ENCODE data around the gene NTHL1. TPM values are rescaled to one million over a fixed set of nuclear protein-coding genes. Genes with fewer than 3 reads are reported as not detected.

Gene NTHL1
- total and polyA plus RNA-seq, 9 of the 15 experiments (the other 6 are each of a cell fraction or from before 2014, with no cell fraction given) = 1.1 to 58.8 (median 17.6) TPM

DNA sequence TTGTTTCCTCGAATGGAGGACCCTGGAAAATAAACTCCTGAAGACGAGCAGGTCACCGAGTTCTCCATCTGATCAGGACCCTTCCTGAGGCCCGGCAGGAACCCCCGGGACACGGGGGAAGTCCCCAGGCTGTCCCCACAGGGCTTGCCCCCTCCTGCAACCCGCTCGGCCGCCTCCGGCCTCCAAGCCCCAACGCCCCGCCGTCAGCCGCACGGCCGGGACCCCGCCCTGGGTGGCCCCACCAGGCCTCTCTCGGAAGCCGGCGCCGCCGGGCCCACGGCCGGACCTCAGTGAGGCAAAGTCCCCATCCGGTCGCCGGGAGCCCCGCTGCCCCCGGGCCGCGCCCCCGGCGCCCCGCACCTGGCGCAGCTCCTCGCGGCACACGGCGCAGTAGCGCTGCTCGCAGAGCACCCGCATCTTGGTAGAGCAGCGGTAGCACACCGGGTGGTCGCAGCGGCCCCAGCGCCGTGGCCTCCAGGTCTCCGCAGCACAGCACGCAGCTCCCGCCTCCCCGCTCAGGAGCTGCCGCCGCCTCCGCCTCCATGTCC lies 38.4 kb downstream of the NTHL1 start (continued):
- TF ChIP-seq IFI16 (CRISPR knock-in tag; IDR thresholded peaks at IDR 0.05) = no peak
- TF ChIP-seq ZNF263 (CRISPR knock-in tag; IDR thresholded peaks at IDR 0.05; ENCODE audit: borderline replicate concordance) = 0 out of 2 replicates have a peak, but pooled peaks have one; percentile 44
- no peak for TF ChIP-seq POLR2B (IDR thresholded peaks at IDR 0.05; ENCODE audit: low read depth, partially characterized antibody)
- TF ChIP-seq, protein P1, sequence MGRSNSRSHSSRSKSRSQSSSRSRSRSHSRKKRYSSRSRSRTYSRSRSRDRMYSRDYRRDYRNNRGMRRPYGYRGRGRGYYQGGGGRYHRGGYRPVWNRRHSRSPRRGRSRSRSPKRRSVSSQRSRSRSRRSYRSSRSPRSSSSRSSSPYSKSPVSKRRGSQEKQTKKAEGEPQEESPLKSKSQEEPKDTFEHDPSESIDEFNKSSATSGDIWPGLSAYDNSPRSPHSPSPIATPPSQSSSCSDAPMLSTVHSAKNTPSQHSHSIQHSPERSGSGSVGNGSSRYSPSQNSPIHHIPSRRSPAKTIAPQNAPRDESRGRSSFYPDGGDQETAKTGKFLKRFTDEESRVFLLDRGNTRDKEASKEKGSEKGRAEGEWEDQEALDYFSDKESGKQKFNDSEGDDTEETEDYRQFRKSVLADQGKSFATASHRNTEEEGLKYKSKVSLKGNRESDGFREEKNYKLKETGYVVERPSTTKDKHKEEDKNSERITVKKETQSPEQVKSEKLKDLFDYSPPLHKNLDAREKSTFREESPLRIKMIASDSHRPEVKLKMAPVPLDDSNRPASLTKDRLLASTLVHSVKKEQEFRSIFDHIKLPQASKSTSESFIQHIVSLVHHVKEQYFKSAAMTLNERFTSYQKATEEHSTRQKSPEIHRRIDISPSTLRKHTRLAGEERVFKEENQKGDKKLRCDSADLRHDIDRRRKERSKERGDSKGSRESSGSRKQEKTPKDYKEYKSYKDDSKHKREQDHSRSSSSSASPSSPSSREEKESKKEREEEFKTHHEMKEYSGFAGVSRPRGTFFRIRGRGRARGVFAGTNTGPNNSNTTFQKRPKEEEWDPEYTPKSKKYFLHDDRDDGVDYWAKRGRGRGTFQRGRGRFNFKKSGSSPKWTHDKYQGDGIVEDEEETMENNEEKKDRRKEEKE (IDR thresholded peaks at IDR 0.05; ENCODE audit: borderline replicate concordance in 1 of 2, control insufficient read depth in 1 of 2, low read depth in 2 of 2, low read length in 1 of 2) = no peak
- TF ChIP-seq HCFC1 (IDR thresholded peaks at IDR 0.05; ENCODE audit: low read depth, low read length) = no peak
- TF ChIP-seq, protein P2, sequence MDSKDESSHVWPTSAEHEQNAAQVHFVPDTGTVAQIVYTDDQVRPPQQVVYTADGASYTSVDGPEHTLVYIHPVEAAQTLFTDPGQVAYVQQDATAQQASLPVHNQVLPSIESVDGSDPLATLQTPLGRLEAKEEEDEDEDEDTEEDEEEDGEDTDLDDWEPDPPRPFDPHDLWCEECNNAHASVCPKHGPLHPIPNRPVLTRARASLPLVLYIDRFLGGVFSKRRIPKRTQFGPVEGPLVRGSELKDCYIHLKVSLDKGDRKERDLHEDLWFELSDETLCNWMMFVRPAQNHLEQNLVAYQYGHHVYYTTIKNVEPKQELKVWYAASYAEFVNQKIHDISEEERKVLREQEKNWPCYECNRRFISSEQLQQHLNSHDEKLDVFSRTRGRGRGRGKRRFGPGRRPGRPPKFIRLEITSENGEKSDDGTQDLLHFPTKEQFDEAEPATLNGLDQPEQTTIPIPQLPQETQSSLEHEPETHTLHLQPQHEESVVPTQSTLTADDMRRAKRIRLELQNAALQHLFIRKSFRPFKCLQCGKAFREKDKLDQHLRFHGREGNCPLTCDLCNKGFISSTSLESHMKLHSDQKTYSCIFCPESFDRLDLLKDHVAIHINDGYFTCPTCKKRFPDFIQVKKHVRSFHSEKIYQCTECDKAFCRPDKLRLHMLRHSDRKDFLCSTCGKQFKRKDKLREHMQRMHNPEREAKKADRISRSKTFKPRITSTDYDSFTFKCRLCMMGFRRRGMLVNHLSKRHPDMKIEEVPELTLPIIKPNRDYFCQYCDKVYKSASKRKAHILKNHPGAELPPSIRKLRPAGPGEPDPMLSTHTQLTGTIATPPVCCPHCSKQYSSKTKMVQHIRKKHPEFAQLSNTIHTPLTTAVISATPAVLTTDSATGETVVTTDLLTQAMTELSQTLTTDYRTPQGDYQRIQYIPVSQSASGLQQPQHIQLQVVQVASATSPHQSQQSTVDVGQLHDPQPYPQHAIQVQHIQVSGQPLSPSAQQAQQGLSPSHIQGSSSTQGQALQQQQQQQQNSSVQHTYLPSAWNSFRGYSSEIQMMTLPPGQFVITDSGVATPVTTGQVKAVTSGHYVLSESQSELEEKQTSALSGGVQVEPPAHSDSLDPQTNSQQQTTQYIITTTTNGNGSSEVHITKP (IDR thresholded peaks at IDR 0.05; ENCODE audit: partially characterized antibody) = no peak
- TF ChIP-seq POU5F1 (IDR thresholded peaks at IDR 0.05; ENCODE audit: borderline replicate concordance, low read depth, low read length, partially characterized antibody) = no peak
- TF ChIP-seq TFAM (CRISPR knock-in tag; conservative IDR thresholded peaks at IDR 0.05) = no peak
- no peak; the same call in 1 of the 2 replicates for TF ChIP-seq TEAD4 (IDR thresholded peaks at IDR 0.05; ENCODE audit: low read length)
- TF ChIP-seq TEAD4 (CRISPR knock-in tag; IDR thresholded peaks at IDR 0.05; ENCODE audit: borderline replicate concordance) = no peak
- no peak for TF ChIP-seq ZSCAN32 (CRISPR knock-in tag; IDR thresholded peaks at IDR 0.05)
- no peak for TF ChIP-seq SMARCC2 (IDR thresholded peaks at IDR 0.05; ENCODE audit: low read depth)
- no peak for TF ChIP-seq FOXA1 (IDR thresholded peaks at IDR 0.05; ENCODE audit: borderline replicate concordance)
- no peak for TF ChIP-seq NBN (IDR thresholded peaks at IDR 0.05; ENCODE audit: low read depth)
- no peak for TF ChIP-seq ZNF316 (IDR thresholded peaks at IDR 0.05)
- no peak for TF ChIP-seq ZNF23 (CRISPR knock-in tag; IDR thresholded peaks at IDR 0.05)
- no peak for TF ChIP-seq MEIS2 (IDR thresholded peaks at IDR 0.05; ENCODE audit: partially characterized antibody)
- TF ChIP-seq, protein P3, sequence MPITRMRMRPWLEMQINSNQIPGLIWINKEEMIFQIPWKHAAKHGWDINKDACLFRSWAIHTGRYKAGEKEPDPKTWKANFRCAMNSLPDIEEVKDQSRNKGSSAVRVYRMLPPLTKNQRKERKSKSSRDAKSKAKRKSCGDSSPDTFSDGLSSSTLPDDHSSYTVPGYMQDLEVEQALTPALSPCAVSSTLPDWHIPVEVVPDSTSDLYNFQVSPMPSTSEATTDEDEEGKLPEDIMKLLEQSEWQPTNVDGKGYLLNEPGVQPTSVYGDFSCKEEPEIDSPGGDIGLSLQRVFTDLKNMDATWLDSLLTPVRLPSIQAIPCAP (CRISPR knock-in tag; IDR thresholded peaks at IDR 0.05; ENCODE audit: borderline replicate concordance) = 0 out of 2 replicates have a peak, but pooled peaks have one; percentile 57
- TF ChIP-seq, protein P4, sequence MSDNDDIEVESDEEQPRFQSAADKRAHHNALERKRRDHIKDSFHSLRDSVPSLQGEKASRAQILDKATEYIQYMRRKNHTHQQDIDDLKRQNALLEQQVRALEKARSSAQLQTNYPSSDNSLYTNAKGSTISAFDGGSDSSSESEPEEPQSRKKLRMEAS (CRISPR knock-in tag; IDR thresholded peaks at IDR 0.05) = no peak; the same call in 1 of the 2 replicates
- TF ChIP-seq FOXP1 (CRISPR knock-in tag; IDR thresholded peaks at IDR 0.05) = no peak
- no peak for TF ChIP-seq KLF16 (IDR thresholded peaks at IDR 0.05)
- TF ChIP-seq NR4A1 (CRISPR knock-in tag; IDR thresholded peaks at IDR 0.05) = no peak
- TF ChIP-seq NR4A1 (tag; IDR thresholded peaks at IDR 0.05) = no peak

Data from K562 (cell line).